K562 (cell line): ENCODE data around the gene ZNF667. TPM values are rescaled to one million over a fixed set of nuclear protein-coding genes. Genes with fewer than 3 reads are reported as not detected.

Source experiments
- ADNP ChIP-seq: fragments of 200-800 bp; sonication (Bioruptor generic); IDR thresholded peaks from 2 replicates; pipeline ENCODE4 v1.6.1; 2016; ENCODE audit warnings: missing genetic modification characterization, missing compliant biosample characterization
- C11orf30 ChIP-seq: fragments of 450-650 bp; IDR thresholded peaks from 2 replicates; pipeline ENCODE4 v1.6.1; 2016; ENCODE audit warnings: low read depth, mild to moderate bottlenecking
- CBFA2T2 ChIP-seq: fragments of 450-650 bp; conservative IDR thresholded peaks from 2 replicates; pipeline ENCODE4 v1.6.1; 2017; ENCODE audit warnings: mild to moderate bottlenecking
- CBX3 ChIP-seq, 2 experiments: IDR thresholded peaks; 1 replicate in 1 of 2; 2 replicates in 1 of 2; pipeline ENCODE4 v1.6.1; 2012; ENCODE audit warnings: inconsistent platforms in 2 of 2, low read length in 2 of 2, borderline replicate concordance in 1 of 2, control low read depth in 1 of 2
- ETV5 ChIP-seq: sonication (generic); formaldehyde crosslinking; IDR thresholded peaks from 2 replicates; pipeline ENCODE4 v1.4.0; 2020; ENCODE audit warnings: low read depth, mild to moderate bottlenecking, missing genetic modification reagents
- FIP1L1 ChIP-seq: fragments of 200-400 bp; formaldehyde crosslinking; IDR thresholded peaks from 2 replicates; pipeline ENCODE4 v1.6.1; 2018; ENCODE audit warnings: mild to moderate bottlenecking, low read depth, low read length; ENCODE audit not compliant: poor library complexity, severe bottlenecking
- HNRNPLL ChIP-seq: fragments of 200-400 bp; formaldehyde crosslinking; IDR thresholded peaks from 2 replicates; pipeline ENCODE4 v1.6.1; 2017; ENCODE audit warnings: low read length, low read depth, mild to moderate bottlenecking; ENCODE audit not compliant: poor library complexity, severe bottlenecking
- IRF2 ChIP-seq: sonication (generic); formaldehyde crosslinking; IDR thresholded peaks from 2 replicates; pipeline ENCODE4 v1.8.1; 2022; ENCODE audit warnings: mild to moderate bottlenecking, missing genetic modification reagents
- NRF1 ChIP-seq, 2 experiments: fragments of 450-650 bp; IDR thresholded peaks in 1 of 2; conservative IDR thresholded peaks in 1 of 2; 2 replicates each; pipeline ENCODE4 v1.6.1; 2014; ENCODE audit warnings: mild to moderate bottlenecking in 2 of 2
- SNRNP70 ChIP-seq: fragments of 200-400 bp; formaldehyde crosslinking; optimal IDR thresholded peaks from 2 replicates; pipeline ENCODE3; 2017; ENCODE audit warnings: low read depth, low read length
- TCF7L2 ChIP-seq: fragments of 150-350 bp; IDR thresholded peaks from 2 replicates; pipeline ENCODE4 v1.6.1; 2016; ENCODE audit warnings: low read depth, mild to moderate bottlenecking, low read length, moderate library complexity
- THAP12 ChIP-seq: fragments of 250-450 bp; sonication (Bioruptor Pico); IDR thresholded peaks from 2 replicates; pipeline ENCODE4 v1.9.0; 2021; ENCODE audit warnings: mild to moderate bottlenecking, inconsistent platforms
- VEZF1 ChIP-seq: fragments of 200-800 bp; sonication (Bioruptor generic); IDR thresholded peaks from 2 replicates; pipeline ENCODE4 v1.6.1; 2017; ENCODE audit warnings: missing genetic modification characterization, missing compliant biosample characterization
- ZNF165 ChIP-seq: fragments of 250-450 bp; sonication (Bioruptor Pico); IDR thresholded peaks from 2 replicates; pipeline ENCODE4 v1.4.0; 2020; ENCODE audit warnings: borderline replicate concordance
- ZNF224 ChIP-seq: sonication (generic); formaldehyde crosslinking; IDR thresholded peaks from 2 replicates; pipeline ENCODE4 v1.8.0; 2022; ENCODE audit warnings: mild to moderate bottlenecking, missing genetic modification reagents
- ZNF449 ChIP-seq: fragments of 250-450 bp; sonication (Bioruptor Pico); IDR thresholded peaks from 2 replicates; pipeline ENCODE4 v1.8.0; 2022; ENCODE audit warnings: moderate library complexity, mild to moderate bottlenecking, inconsistent platforms
- ZNF696 ChIP-seq: fragments of 250-450 bp; sonication (Bioruptor Pico); conservative IDR thresholded peaks from 2 replicates; pipeline ENCODE4 v1.4.0; 2020; ENCODE audit warnings: mild to moderate bottlenecking, moderate library complexity
- polyA plus RNA-seq, 8 experiments: library from polyadenylated mRNA; depleted of rRNA in 4 of 8; stranded (reverse) in 5 of 8; unstranded in 3 of 8; fragments of >200 nt; fragmentation: Nextera tagmentation in 2 of 8; fragmentation: Illumina TruSeq in 1 of 8; extraction: Ambion mirVana in 2 of 8; extraction: Trizol in 1 of 8; gene quantifications; 2 replicates each; pipeline versions ENCODE4 v1.2.1 to v1.2.3, GENCODE V29; 2011 to 2014; ENCODE audit warnings: inconsistent platforms in 1 of 8, missing spikeins in 1 of 8
- total RNA-seq, 7 experiments: library from RNA; depleted of rRNA in 6 of 7; stranded (reverse); fragments of >200 nt in 6 of 7; fragmentation: Illumina TruSeq in 2 of 7; extraction: Trizol in 2 of 7; gene quantifications; 2 replicates each; pipeline versions ENCODE4 v1.2.1 to v1.2.3, GENCODE V29; 2011 to 2021; ENCODE audit warnings: low replicate concordance in 1 of 7
- TF ChIP-seq, protein P1 (sequence below): sonication (generic); formaldehyde crosslinking; IDR thresholded peaks from 2 replicates; pipeline ENCODE4 v1.9.0; 2022; ENCODE audit warnings: mild to moderate bottlenecking, missing genetic modification reagents
- TF ChIP-seq, protein P2 (sequence below): fragments of 450-650 bp; conservative IDR thresholded peaks from 2 replicates; pipeline ENCODE4 v1.6.1; 2016; ENCODE audit warnings: missing genetic modification characterization, low read depth, mild to moderate bottlenecking, control low read depth, missing compliant biosample characterization

The ZNF667 gene
- total and polyA plus RNA-seq, 9 of the 15 experiments (the other 6 are each of a cell fraction or from before 2014, with no cell fraction given): not detected

- TF ChIP-seq, protein P1, sequence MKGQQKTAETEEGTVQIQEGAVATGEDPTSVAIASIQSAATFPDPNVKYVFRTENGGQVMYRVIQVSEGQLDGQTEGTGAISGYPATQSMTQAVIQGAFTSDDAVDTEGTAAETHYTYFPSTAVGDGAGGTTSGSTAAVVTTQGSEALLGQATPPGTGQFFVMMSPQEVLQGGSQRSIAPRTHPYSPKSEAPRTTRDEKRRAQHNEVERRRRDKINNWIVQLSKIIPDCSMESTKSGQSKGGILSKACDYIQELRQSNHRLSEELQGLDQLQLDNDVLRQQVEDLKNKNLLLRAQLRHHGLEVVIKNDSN (CRISPR knock-in tag): no peak
- TF ChIP-seq CBFA2T2 (no peak), ZNF165 (CRISPR knock-in tag) (no peak), TCF7L2 (no peak), C11orf30 (0 out of 2 replicates have a peak, but pooled peaks have one; percentile 7), ETV5 (CRISPR knock-in tag) (no peak; the same call in 1 of the 2 replicates), ZNF696 (CRISPR knock-in tag) (no peak), IRF2 (CRISPR knock-in tag) (0 out of 2 replicates have a peak, but pooled peaks have one; percentile 50), ZNF449 (no peak), NRF1 (conservative IDR thresholded peaks at IDR 0.05 in 1 of 2, IDR thresholded peaks at IDR 0.05 in 1 of 2) (peak; percentile 99), THAP12 (CRISPR knock-in tag) (0 out of 2 replicates have a peak, but pooled peaks have one; percentile 17), FIP1L1 (peak; percentile 62), CBX3 (IDR thresholded peaks at IDR 0.05; ENCODE audit: borderline replicate concordance in 1 of 2, low read length in 2 of 2) (no peak), ADNP (tag) (no peak), HNRNPLL (no peak), ZNF224 (CRISPR knock-in tag) (no peak), SNRNP70 (no peak), VEZF1 (CRISPR knock-in tag) (peak; percentile 77)
- TF ChIP-seq, protein P2, sequence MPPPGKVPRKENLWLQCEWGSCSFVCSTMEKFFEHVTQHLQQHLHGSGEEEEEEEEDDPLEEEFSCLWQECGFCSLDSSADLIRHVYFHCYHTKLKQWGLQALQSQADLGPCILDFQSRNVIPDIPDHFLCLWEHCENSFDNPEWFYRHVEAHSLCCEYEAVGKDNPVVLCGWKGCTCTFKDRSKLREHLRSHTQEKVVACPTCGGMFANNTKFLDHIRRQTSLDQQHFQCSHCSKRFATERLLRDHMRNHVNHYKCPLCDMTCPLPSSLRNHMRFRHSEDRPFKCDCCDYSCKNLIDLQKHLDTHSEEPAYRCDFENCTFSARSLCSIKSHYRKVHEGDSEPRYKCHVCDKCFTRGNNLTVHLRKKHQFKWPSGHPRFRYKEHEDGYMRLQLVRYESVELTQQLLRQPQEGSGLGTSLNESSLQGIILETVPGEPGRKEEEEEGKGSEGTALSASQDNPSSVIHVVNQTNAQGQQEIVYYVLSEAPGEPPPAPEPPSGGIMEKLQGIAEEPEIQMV (tag): peak; percentile 96
Observed at GRCh38 chr19:56403764-56404704, 73.1 kb downstream of the ZNF667 start, which contains the start of gene ZNF583 (continued).
